IMR-90 (cell line): ENCODE measurements around the gene ABCB9. TPM values are rescaled to one million over a fixed set of nuclear protein-coding genes. Genes with fewer than 3 reads are reported as not detected.

Experiments
- ATAC-seq: fragments of 200-7000 bp; cut with Tn5 transposase; 2 replicates; pipeline ENCODE4 v1.9.1; 2020; ENCODE audit warnings: low read depth, mild to moderate bottlenecking, moderate library complexity
- BruUV-seq: library from RNA; stranded (reverse); fragments of 400-500 nt; replicated peaks from 2 replicates; lab custom pipeline; 2021; lab: Mats Ljungman, UMichigan
- CTCF ChIA-PET: fragments of 300-600 bp; formaldehyde crosslinking; extraction: SDS; loops from one replicate; lab custom pipeline; 2021; ENCODE audit warnings: antibody characterized with exemption; lab: Yijun Ruan, JAX
- POLR2A ChIA-PET: fragments of 300-600 bp; sonication (Branson Sonifier 250); formaldehyde crosslinking; loops from one replicate; lab custom pipeline; 2022; ENCODE audit warnings: antibody characterized with exemption; ENCODE audit not compliant: unreplicated experiment; lab: Charles Lee
- DNase-seq: peaks from one replicate; pipeline ENCODE4 v3.0.0; 2013
- H2AFZ ChIP-seq: replicated peaks from 2 replicates; pipeline ENCODE3; 2013; ENCODE audit warnings: low read length, mild to moderate bottlenecking; ENCODE audit not compliant: poor library complexity
- H2AK5ac ChIP-seq: 2 replicates; pipeline ENCODE4 v1.6.1; 2013; ENCODE audit warnings: low read depth, low read length, inconsistent platforms
- H2AK9ac ChIP-seq: replicated peaks from 2 replicates; pipeline ENCODE3; 2013; ENCODE audit warnings: mild to moderate bottlenecking, low read depth, low read length, moderate library complexity; ENCODE audit not compliant: poor library complexity
- H2BK120ac ChIP-seq: 2 replicates; pipeline ENCODE4 v1.6.1; 2013; ENCODE audit warnings: low read depth, low read length, inconsistent platforms
- H2BK15ac ChIP-seq: 3 replicates; pipeline ENCODE4 v1.6.1; 2013; ENCODE audit warnings: low read depth, low read length, inconsistent platforms
- H2BK20ac ChIP-seq: 2 replicates; pipeline ENCODE4 v1.6.1; 2013; ENCODE audit warnings: low read depth, mild to moderate bottlenecking, inconsistent platforms, low read length, moderate library complexity
- H2BK5ac ChIP-seq: 2 replicates; pipeline ENCODE4 v1.6.1; 2013; ENCODE audit warnings: mild to moderate bottlenecking, low read depth, low read length, inconsistent platforms; ENCODE audit not compliant: poor library complexity, severe bottlenecking
- H3K14ac ChIP-seq: replicated peaks from 2 replicates; pipeline ENCODE4 v1.6.1; 2013; ENCODE audit warnings: low read depth, low read length, inconsistent platforms
- H3K18ac ChIP-seq: 2 replicates; pipeline ENCODE4 v1.6.1; 2013; ENCODE audit warnings: low read depth, low read length, control low read depth
- H3K23ac ChIP-seq: 2 replicates; pipeline ENCODE4 v1.6.1; 2013; ENCODE audit warnings: low read depth, low read length, inconsistent platforms
- H3K27ac ChIP-seq: 2 replicates; pipeline ENCODE4 v1.5.1; 2013; ENCODE audit warnings: mild to moderate bottlenecking, control low read depth, low read length; ENCODE audit not compliant: insufficient read depth
- H3K27me3 ChIP-seq: 2 replicates; pipeline ENCODE4 v1.6.1; 2013; ENCODE audit warnings: low read length; ENCODE audit not compliant: control insufficient read depth, insufficient read depth
- H3K36me3 ChIP-seq: 2 replicates; pipeline ENCODE4 v1.6.1; 2013; ENCODE audit warnings: low read length, mixed read lengths; ENCODE audit not compliant: control insufficient read depth, insufficient read depth
- H3K4ac ChIP-seq: 2 replicates; pipeline ENCODE4 v1.6.1; 2013; ENCODE audit warnings: low read depth, low read length, inconsistent platforms
- H3K4me1 ChIP-seq: 2 replicates; pipeline ENCODE4 v1.6.1; 2013; ENCODE audit warnings: low read length, mixed read lengths; ENCODE audit not compliant: control insufficient read depth, insufficient read depth
- H3K4me2 ChIP-seq: 2 replicates; pipeline ENCODE4 v1.6.1; 2013; ENCODE audit warnings: low read depth, mild to moderate bottlenecking, control low read depth, low read length, moderate library complexity
- H3K4me3 ChIP-seq: 2 replicates; pipeline ENCODE4 v1.5.1; 2013; ENCODE audit warnings: low read depth, mild to moderate bottlenecking, control low read depth, low read length, moderate library complexity; ENCODE audit not compliant: insufficient read depth
- H3K56ac ChIP-seq: 2 replicates; pipeline ENCODE4 v1.6.1; 2013; ENCODE audit warnings: low read length, inconsistent platforms; ENCODE audit not compliant: insufficient read depth; ENCODE audit errors: extremely low read depth
- H3K79me1 ChIP-seq, 2 experiments: 2 replicates each; pipeline ENCODE4 v1.6.1; 2013; ENCODE audit warnings: low read length in 2 of 2, inconsistent platforms in 1 of 2, low read depth in 1 of 2
- H3K9ac ChIP-seq: 2 replicates; pipeline ENCODE4 v1.6.1; 2013; ENCODE audit warnings: low read depth, low read length, control low read depth
- H3K9me1 ChIP-seq: 2 replicates; pipeline ENCODE4 v1.6.1; 2013; ENCODE audit warnings: low read length, inconsistent platforms; ENCODE audit not compliant: insufficient read depth
- H3K9me3 ChIP-seq: 2 replicates; pipeline ENCODE4 v1.6.1; 2013; ENCODE audit warnings: low read length; ENCODE audit not compliant: control insufficient read depth, insufficient read depth
- H4K20me1 ChIP-seq: 2 replicates; pipeline ENCODE4 v1.6.1; 2013; ENCODE audit warnings: low read length, inconsistent platforms; ENCODE audit not compliant: insufficient read depth
- H4K5ac ChIP-seq: 2 replicates; pipeline ENCODE4 v1.6.1; 2013; ENCODE audit warnings: mild to moderate bottlenecking, low read depth, low read length, control low read depth
- H4K8ac ChIP-seq, 2 experiments: 2 replicates each; pipeline ENCODE4 v1.6.1; 2013; ENCODE audit warnings: low read depth in 2 of 2, low read length in 2 of 2, control low read depth in 1 of 2, inconsistent platforms in 1 of 2
- H4K91ac ChIP-seq: 2 replicates; pipeline ENCODE4 v1.6.1; 2013; ENCODE audit warnings: low read depth, low read length, inconsistent platforms; ENCODE audit not compliant: insufficient read depth
- BHLHE40 ChIP-seq: fragments of 150-350 bp; IDR thresholded peaks from 2 replicates; pipeline ENCODE4 v1.6.1; 2016; ENCODE audit warnings: mild to moderate bottlenecking, low read depth, low read length
- CEBPB ChIP-seq: IDR thresholded peaks from 2 replicates; pipeline ENCODE4 v1.6.1; 2012; ENCODE audit warnings: low read depth, low read length, improper control_type of control experiment
- CHD1 ChIP-seq: IDR thresholded peaks from 2 replicates; pipeline ENCODE4 v1.6.1; 2012; ENCODE audit warnings: low read depth, low read length, improper control_type of control experiment
- CTCF ChIP-seq: conservative IDR thresholded peaks from 2 replicates; pipeline ENCODE4 v1.5.1; 2012; ENCODE audit warnings: mild to moderate bottlenecking, low read depth, low read length, improper control_type of control experiment
- ELK1 ChIP-seq: fragments of 150-350 bp; IDR thresholded peaks from 2 replicates; pipeline ENCODE4 v1.6.1; 2016; ENCODE audit warnings: low read depth, mild to moderate bottlenecking, low read length, moderate library complexity, borderline replicate concordance
- FOS ChIP-seq: fragments of 150-350 bp; IDR thresholded peaks from 2 replicates; pipeline ENCODE4 v1.6.1; 2016; ENCODE audit warnings: low read depth, low read length
- MAFK ChIP-seq: IDR thresholded peaks from 2 replicates; pipeline ENCODE4 v1.6.1; 2012; ENCODE audit warnings: low read depth, low read length, improper control_type of control experiment
- MAZ ChIP-seq: IDR thresholded peaks from 2 replicates; pipeline ENCODE4 v1.6.1; 2012; ENCODE audit warnings: low read depth, mild to moderate bottlenecking, low read length, improper control_type of control experiment, moderate library complexity, borderline replicate concordance
- MXI1 ChIP-seq: IDR thresholded peaks from 2 replicates; pipeline ENCODE4 v1.6.1; 2012; ENCODE audit warnings: low read depth, mild to moderate bottlenecking, low read length, moderate library complexity, borderline replicate concordance
- NFE2L2 ChIP-seq: fragments of 150-350 bp; IDR thresholded peaks from 2 replicates; pipeline ENCODE4 v1.6.1; 2016; ENCODE audit warnings: low read depth, mild to moderate bottlenecking, low read length
- POLR2A ChIP-seq: IDR thresholded peaks from 2 replicates; pipeline ENCODE4 v1.6.1; 2012; ENCODE audit warnings: mild to moderate bottlenecking, low read depth, low read length
- RAD21 ChIP-seq: IDR thresholded peaks from 2 replicates; pipeline ENCODE4 v1.6.1; 2012; ENCODE audit warnings: low read length, improper control_type of control experiment
- RFX5 ChIP-seq: IDR thresholded peaks from 2 replicates; pipeline ENCODE4 v1.8.0; 2012; ENCODE audit warnings: low read depth, mild to moderate bottlenecking, low read length, moderate library complexity
- SMC3 ChIP-seq: fragments of 150-350 bp; IDR thresholded peaks from 2 replicates; pipeline ENCODE4 v1.6.1; 2016; ENCODE audit warnings: low read depth, mild to moderate bottlenecking, antibody characterized with exemption, low read length, moderate library complexity
- USF2 ChIP-seq: fragments of 150-350 bp; IDR thresholded peaks from 2 replicates; pipeline ENCODE4 v1.6.1; 2017; ENCODE audit warnings: mild to moderate bottlenecking, antibody characterized with exemption, low read length, low read depth
- WGBS, 2 experiments: methylation state at CpG; one replicate each; pipeline versions ENCODE4 v1.1.5 to v1.1.7; 2013; ENCODE audit warnings: missing lambda C conversion rate in 2 of 2; ENCODE audit not compliant: insufficient read length in 1 of 2; ENCODE audit errors: extremely low coverage in 2 of 2; 5-methylcytosine and 5-hydroxymethylcytosine counted together
- dilution Hi-C: fragments of 300-500 bp; cut with HindIII; formaldehyde crosslinking; loops from one replicate; pipeline ENCODE4 v1.14.3; 2018; ENCODE audit warnings: low sequenced_read_pairs; ENCODE audit not compliant: unreplicated experiment
- in situ Hi-C: fragments of 300-500 bp; cut with MboI; formaldehyde crosslinking; loops from 3 replicates; pipeline ENCODE4 v1.14.3; 2019; ENCODE audit warnings: low sequenced_read_pairs, inconsistent platforms, mixed read lengths
- intact Hi-C: fragments of 100-400 bp; cut with micrococcal nuclease; formaldehyde crosslinking; loops from 2 replicates; pipeline ENCODE4 v1.10.0; 2022
- polyA plus RNA-seq, 3 experiments: library from polyadenylated mRNA; depleted of rRNA; stranded (reverse); fragments of >200 nt; gene quantifications; 2 replicates each; pipeline ENCODE4 v1.2.3, GENCODE V29; 2012; ENCODE audit warnings: low replicate concordance in 1 of 3
- total RNA-seq: library from RNA; depleted of rRNA; stranded (reverse); fragments of >200 nt; gene quantifications from 2 replicates; pipeline ENCODE4 v1.2.3, GENCODE V29; 2012

ABCB9 gene
- total and polyA plus RNA-seq, 2 of the 4 experiments (the other 2 are of a cell fraction): 5.6 to 8.3 TPM

GRCh38 chr12:122963941-122964265 is 2.4 kb downstream of the ABCB9 start:
- peaks cover 8% of the 10 kb centered on the region for H3K4me1 ChIP-seq
- H2AK9ac ChIP-seq: peak overlapping the region; percentile 66
- H3K9ac ChIP-seq: no peak overlapping the region; the same call in 1 of the 2 replicates
- no peak overlapping the region for H4K91ac ChIP-seq
- dilution Hi-C loops: no loop called here
- 5% methylated on average over 3 of the region's 8 CpGs; no CpG with 5 or more reads in 1 of the 2 experiments for WGBS, 2 experiments
- TF ChIP-seq MXI1: no peak
- TF ChIP-seq CEBPB: no peak
- TF ChIP-seq ELK1: no peak
- no peak for TF ChIP-seq CHD1
- no peak for TF ChIP-seq POLR2A
- no peak for TF ChIP-seq MAFK
- no peak for TF ChIP-seq CTCF
- no peak for TF ChIP-seq SMC3
- TF ChIP-seq RFX5: no peak
- TF ChIP-seq MAZ: no peak
- no peak for TF ChIP-seq RAD21
- TF ChIP-seq NFE2L2: no peak
- no peak for TF ChIP-seq FOS
- TF ChIP-seq BHLHE40: no peak
- TF ChIP-seq USF2: no peak
- no peak overlapping the region for H3K4me2 ChIP-seq
- peak; percentile 59 for DNase-seq
- no TSS peak for BruUV-seq
- peaks cover 4% of the 10 kb centered on the region for H4K20me1 ChIP-seq
- ChIA-PET CTCF (no interaction called here), POLR2A (no interaction called here)
- H2AK5ac ChIP-seq: no peak overlapping the region
- H4K5ac ChIP-seq: no peak overlapping the region
- no peak overlapping the region for H3K27ac ChIP-seq
- H2BK15ac ChIP-seq: no peak overlapping the region
- no peak overlapping the region; the same call in 1 of the 2 replicates for H3K14ac ChIP-seq
- no peak overlapping the region for H2BK5ac ChIP-seq
- H2BK120ac ChIP-seq: no peak overlapping the region
- intact Hi-C loops: no loop called here
- H3K23ac ChIP-seq: no peak overlapping the region
- no peak overlapping the region for H2BK20ac ChIP-seq
- H3K4ac ChIP-seq: no peak overlapping the region
- H2AFZ ChIP-seq: peak overlapping the region; percentile 66
- in situ Hi-C loops: loop anchor here (25.0 kb wide), 1 partner anchor 327 kb away; no protein-coding TSS in a partner anchor
- H3K9me1 ChIP-seq: no peaks in the 10 kb centered on the region; the same call in 1 of the 2 replicates
- no peak overlapping the region for H3K18ac ChIP-seq
- H3K56ac ChIP-seq: no peak overlapping the region
- H4K8ac ChIP-seq: no peak overlapping the region
- no peaks in the 10 kb centered on the region for H3K27me3 ChIP-seq
- ATAC-seq: no peak
- H3K9me3 ChIP-seq: no peaks in the 10 kb centered on the region
- peaks cover 0 to 25% of the 10 kb centered on the region in 2 experiments; a peak in 2 of 4 replicates for H3K79me1 ChIP-seq
- H3K4me3 ChIP-seq: no peak overlapping the region
- peaks cover 4% of the 10 kb centered on the region; the same call in 1 of the 2 replicates for H3K36me3 ChIP-seq
